ENCODE data around the gene GBGT1.

- TF ChIP-seq CTCF (IDR thresholded peaks at IDR 0.05; ENCODE audit: low read depth, low read length): no peak
- no peak for TF ChIP-seq EZH2phosphoT487 (IDR thresholded peaks at IDR 0.05; ENCODE audit: low read depth)
Observed at GRCh38 chr9:133199648-133200321, 36.1 kb upstream of the GBGT1 start.
